HG03175 (cell line): ENCODE measurements around the gene B3GAT2.
A peak's percentile ranks its signal among the peaks of the same experiment; 100 is the strongest.

Experiments used
- ATAC-seq: cut with Tn5 transposase; IDR thresholded peaks from one replicate; pipeline ENCODE4 v1.9.1; 2021; ENCODE audit warnings: mild to moderate bottlenecking, moderate library complexity; ENCODE audit not compliant: unreplicated experiment

B3GAT2 gene

DNA sequence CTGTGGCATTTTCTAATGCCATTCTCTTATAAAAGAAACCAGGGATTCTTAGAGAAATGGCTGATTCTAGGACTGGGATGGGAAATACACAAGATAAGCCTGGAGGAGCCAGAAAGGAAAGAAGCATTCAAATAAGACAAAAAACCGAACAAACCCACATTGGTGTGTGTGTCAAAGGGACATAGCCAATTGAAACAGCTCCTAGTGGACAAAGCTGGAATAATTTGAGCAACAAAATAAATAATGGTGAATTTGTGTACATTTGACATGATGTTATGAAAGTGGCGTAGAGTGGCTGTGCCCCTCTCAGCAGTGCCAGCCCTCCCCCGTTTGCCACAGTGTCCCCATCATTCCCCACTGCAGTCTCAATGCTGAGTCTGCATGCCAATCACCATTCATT, 55.5 kb downstream of the B3GAT2 start:
- no peak for ATAC-seq

DNA sequence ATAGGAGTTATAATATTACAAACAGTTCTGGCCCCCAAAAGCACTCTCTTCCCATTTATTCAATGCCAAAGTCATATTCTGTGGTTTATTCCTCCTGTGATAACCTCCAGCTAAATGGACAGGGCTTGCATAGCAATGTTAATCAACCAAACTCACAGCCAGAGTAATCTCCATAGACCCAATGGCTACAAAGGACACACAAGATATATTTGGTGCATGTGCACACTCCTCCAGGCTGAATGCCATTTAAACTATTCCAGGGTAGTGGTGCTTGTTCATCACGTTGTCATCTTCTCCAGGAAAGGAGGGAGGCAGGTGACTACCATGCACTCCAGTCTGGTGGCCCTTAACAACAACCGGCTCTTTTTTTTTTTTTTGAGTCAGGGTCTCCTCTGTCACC, 56.8 kb downstream of the B3GAT2 start:
- ATAC-seq = no peak

DNA sequence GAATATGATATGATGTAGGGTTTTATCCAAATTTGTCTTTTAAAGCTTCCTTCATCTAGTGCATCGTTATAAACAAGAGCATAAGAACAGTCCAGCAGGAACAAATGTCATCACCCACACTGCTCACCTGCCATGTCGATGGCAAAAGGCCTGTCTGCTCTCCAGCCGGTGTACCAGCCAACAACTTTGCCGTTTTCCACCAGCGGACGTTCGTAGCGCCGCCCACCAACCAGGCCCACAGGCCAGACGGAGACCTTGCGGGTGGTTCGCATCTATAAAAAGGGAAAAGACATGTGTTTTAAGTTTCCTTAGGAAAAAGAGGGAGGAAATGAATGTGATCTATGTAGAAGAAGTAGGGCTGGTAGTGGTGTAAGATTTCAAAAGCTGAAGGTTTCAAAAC, 62.9 kb downstream of the B3GAT2 start:
- ATAC-seq = no peak

DNA sequence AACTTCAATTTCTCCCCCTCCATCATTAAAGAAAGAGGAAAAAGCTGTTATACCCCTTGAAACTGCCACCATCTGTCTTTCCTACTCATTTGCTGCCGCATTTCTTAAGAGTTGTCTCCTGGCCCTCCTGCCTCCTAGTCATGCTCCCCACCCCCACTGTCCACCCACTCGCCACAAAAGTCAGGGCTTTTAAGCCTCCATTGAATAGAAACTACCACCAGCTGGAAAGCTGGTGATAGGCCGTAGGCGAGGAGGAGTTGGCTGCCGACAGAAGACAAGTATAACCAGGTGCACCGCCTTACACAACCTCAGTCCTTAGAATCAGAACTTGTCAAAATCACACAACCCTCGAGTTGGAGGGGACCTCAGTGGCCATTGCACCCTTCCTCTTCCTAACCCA, 67.6 kb downstream of the B3GAT2 start:
- ATAC-seq = no peak

DNA sequence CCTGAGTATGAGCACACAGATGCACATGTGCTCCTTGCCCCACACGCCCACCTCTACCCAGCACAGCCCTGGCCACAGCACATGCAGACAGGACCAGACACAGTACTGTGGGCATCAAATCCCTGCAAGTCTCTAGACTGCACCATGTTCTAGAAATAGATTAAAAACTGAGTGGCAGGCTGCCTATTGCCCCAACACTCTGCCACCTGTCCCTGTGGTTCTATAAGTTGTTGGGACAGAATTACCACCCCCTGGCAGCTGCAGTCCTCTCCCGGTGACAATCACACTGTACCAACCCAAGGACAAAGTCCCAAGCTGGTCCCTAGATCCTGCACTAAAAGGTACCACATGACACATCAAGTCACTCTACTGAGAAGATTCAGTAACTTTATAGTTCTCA, 70.2 kb downstream of the B3GAT2 start:
- ATAC-seq = no peak

DNA sequence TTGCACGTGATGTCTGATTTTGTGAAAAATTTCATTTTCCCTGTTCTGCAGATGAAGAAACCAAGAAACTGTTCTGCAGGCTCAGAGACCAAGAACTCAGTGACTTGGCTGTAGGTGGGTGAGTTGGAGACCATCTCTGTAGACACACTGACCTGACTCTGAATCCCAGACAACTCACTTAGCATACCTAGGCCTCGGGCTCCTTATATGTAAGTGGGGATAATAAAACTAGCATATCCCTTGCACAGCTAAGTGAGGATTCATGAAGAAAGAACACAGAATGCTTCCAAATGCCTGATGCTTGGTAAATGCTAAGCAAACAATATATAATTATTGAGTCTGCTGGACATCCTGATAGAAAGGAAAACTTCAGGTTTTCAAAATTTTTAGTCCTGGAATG, 70.8 kb downstream of the B3GAT2 start:
- ATAC-seq = no peak

DNA sequence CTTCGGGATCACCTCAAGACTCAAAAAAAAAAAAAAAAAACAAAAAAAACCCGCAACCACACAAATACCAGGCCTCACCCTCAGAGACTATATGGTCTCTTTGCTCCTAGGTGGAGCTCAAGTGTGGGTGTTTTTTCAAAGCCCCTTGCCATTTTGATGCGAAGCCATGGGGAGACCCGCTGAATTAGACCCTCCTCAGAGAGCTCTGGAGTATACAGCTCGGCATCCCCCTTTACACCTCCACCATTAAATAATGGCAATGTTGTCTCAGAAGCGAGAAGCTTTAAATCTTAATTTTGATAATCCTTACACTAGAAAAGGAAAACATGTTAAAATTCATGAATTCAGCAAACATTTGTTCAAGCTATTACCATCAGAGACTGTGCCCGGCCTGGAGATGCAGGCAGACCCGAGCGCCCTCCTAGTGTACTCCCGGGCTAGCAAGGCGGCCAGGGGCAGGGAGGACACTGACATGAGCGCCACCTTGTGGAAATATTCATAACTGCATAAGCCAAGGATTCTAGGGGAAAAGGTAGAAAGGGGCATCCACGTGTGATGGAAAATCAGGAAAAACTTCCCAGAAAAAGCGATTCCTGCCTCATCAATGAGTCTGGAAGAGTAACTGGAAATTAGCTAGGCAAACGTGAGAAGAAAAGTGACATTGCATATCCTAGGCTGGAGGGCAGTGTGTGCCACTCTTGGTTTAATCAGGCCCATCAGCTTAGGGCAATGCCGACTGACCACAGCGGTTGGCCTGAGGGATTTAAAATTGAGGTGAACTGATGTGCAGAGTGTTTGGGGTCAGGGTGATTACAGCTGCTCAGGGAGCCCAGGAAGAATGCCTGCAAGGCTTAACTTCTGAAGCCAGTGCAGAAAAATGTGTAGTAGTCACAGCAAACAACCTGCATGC, 72.5 kb downstream of the B3GAT2 start:
- ATAC-seq = peak; percentile 65

DNA sequence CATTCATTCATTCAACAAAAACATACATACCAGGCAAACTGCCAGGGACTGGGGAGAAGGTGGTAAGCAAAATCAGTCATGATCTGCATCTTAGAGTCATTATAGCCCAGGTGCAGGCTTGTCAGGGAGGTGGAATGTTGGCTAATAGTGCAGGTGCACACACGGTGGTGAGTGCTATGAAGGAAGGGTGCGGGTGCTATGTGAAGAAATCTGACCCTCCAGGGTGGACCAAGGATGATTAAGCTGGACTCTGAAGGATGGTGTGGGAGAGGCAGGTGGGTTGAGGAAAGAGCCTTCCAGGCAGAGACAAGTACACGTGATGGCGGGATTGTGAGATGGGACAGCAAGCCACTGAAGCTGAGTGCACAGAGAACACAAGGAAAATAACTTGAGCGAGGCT, 77.4 kb downstream of the B3GAT2 start:
- no peak for ATAC-seq

DNA sequence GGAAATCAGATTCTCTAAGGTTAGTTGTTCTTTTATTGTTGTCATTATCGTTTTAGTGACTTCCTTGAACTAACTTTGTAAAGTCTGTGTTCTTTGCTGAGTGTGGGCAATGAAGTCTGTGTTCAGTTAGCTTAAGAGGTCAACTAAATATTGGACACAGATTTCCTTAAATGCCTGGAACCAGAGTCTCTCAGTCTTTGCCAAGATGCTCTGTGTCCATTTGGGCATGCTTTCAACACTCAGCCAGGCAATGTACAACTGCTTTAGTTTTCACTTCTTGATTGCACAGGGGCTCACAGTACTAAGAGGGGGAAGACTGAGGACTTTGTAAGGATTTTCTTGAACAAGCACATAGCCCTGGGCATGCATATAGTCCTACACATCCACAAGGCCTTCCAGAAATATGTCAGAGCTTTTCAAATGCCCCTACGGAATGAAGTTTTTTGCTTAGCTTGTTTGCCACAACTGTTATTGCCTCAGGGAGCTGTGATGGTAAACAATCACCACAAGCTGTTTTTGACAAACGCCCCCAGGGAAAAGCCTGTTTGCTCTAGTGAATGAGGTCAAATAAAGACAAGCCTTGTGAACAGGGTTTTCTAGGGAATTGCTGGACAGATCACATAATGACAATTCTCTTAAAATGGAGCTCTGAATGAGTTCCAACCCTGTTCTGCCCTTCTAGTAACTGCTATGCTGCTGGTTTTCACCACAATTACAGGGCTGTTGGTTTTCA, 82.5 kb downstream of the B3GAT2 start:
- no peak for ATAC-seq

DNA sequence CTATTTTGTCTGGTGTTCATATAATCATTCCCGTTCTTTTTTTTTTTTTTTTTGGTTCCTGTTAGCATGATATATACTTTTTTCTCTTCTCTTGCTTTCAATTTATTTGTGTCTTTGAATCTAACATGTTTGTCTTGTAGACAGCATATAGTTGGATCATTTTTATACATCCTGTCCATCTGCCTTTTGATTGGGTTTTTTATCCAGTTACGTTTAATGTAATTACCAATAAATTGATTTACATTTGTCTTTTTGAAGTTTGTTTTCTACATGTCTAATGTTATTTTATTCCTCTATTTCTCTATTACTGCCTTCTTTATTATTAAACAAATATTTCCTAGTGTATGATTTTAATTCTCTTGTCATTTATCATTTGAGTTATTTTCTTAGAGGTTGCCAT, 84.4 kb downstream of the B3GAT2 start:
- ATAC-seq = no peak

DNA sequence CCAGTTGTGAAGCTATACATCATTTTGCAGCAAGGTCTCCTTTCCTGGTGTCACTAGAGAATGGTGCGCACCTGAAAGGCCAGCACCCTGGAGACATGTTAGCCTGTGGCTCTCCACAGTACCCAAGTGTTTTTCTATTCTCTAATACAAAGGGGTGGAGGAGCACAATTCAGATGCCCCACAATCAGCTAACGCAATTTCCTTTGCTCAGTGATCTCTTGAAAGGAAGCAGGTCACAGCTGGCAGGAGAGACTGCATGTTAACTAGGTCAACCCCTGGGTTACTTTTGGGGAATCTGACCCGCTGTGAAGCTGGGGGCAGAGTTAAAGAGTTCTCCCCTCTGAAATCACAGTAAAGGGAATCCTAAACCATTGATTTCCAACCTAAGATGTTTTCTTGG, 92.5 kb downstream of the B3GAT2 start:
- ATAC-seq = no peak

DNA sequence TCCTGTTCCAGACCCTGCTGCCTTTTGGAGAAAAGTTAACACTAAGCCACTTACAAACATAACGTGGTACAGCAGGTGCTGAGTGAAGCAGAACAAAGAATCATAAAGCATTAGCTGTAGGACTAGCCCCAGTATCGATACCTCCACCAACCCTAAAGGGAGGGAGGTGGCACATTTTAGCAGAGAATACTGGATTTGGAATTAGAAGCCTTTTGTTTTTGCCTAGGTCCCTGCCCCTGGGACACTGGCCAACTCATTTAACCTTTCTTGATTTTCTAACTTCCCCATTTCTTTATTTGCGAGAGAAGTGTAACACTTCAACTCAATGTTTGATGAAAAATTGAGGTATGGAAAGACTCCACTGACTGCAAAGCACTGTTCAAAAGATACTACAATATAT, 93.5 kb downstream of the B3GAT2 start:
- ATAC-seq = no peak

DNA sequence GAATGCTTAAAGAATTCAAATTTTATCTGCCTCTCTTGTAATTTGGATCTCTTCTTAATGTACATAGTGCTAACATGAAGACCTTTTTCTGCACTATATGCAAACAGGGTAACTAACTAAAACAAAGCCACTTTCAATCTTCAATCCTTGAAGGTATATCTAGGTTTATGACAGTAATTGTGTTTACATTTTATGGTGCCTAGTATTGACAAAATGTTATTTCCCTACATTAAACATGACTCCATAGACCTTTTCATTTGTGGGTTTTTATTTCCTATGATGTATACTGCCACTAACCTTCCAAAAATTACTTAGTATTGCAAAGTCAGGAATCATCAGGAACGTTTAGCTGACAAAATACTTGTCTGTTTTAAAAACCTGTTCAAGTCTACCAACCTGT, 95.9 kb downstream of the B3GAT2 start:
- ATAC-seq = no peak

DNA sequence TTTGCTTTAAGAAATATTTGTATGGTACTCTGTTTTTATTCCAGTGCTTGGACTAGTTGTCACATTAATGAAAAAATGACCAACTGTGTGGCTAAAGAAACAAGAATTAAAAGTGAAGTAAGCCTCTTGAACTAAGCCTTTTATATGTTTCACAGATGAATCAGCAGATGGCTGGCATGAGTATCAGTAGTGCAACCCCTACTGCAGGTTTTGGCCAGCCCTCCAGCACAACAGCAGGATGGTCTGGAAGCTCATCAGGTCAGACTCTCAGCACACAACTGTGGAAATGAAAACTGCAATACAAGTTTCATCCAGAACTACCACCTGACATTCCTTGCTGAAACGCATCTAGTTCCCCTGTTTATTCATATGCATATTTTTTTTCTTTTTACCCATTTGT, 96.8 kb downstream of the B3GAT2 start:
- no peak for ATAC-seq

DNA sequence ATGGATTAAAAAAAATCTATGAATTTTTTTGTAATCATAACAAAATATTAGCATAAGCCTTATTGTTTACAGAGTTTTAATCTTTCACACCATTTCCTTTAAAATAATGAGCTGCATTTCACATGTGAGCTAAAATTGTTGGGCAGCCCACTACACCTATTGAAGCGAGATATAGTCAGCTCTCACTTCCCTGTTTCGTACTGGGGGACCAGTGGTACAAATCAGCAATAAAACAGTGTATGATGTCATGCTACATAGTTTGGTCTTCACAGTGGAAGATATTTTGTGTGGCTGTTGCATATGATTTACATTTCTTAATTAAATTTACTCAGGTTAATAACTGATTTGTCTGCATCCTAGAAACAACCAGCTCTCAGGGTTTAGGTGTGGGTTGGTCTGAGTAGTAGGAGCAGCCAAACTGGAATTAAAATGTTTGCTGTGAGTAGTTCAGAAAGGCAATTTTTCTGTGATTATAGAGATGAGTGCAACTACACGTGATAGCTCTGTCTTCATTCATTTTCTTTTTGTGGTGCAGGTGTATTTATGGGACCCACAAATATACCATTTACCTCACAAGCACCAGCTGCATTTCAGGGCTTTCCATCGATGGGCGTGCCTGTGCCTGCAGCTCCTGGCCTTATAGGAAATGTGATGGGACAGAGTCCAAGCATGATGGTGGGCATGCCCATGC, 99.3 kb downstream of the B3GAT2 start:
- ATAC-seq = peak; percentile 100

DNA sequence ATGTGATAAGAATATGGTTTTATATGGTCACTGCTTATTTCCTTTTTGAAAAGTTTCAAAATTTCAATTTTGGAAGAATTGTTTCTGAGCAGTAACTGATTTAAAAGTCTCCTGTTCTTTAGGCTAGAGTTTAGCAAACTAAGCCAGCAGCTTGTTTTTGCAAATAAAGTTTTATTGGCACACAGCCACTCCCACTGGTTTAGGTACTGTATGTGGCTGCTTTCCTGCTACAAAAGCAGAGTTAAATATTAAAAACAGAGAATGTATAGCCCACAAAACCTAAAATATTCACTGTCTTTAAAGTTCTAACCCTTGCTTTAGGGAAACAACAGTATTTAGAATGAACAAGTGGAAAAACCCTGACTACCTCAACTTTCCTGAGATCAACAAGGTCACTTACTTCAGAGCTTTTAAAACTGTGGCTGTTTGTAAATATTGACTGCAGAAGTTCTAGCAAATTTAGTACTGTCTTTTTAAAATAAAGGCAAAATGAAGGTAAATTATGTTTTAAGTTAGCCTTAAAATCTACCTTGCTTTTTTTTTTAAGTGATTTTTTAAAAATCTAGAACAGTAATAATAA, 104.1 kb downstream of the B3GAT2 start:
- no peak for ATAC-seq

DNA sequence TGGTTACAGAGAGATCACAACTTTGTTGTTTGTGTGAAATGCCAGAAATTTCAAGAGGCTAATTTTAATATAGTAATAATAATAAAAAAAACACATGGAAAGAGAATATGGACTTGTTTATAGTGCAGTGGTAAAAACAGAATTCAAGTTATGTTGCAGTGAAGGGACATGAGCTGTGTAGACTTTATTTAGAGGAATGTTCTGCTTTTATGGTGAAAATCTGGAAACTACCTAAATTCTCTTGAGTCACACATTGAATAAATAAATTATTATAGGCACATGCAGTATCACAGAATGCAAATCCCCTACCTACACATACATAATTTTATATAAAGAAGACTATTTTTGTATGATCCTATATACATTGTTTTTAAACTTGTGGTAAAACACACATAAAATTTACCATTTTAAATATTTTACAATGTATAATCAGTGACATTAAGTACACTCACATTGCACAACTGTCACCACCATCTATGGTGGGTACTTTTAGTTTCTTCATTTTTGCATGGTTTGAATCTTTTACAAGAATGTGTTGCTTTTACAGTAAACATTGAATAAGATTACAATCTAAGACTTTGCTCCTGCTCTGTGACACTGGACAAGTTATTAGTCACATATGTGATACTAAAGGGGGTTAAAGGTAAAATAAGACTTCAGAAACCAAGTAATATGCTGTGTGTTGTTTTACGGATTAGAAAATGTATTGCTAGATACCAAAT, 107.4 kb downstream of the B3GAT2 start:
- no peak for ATAC-seq

DNA sequence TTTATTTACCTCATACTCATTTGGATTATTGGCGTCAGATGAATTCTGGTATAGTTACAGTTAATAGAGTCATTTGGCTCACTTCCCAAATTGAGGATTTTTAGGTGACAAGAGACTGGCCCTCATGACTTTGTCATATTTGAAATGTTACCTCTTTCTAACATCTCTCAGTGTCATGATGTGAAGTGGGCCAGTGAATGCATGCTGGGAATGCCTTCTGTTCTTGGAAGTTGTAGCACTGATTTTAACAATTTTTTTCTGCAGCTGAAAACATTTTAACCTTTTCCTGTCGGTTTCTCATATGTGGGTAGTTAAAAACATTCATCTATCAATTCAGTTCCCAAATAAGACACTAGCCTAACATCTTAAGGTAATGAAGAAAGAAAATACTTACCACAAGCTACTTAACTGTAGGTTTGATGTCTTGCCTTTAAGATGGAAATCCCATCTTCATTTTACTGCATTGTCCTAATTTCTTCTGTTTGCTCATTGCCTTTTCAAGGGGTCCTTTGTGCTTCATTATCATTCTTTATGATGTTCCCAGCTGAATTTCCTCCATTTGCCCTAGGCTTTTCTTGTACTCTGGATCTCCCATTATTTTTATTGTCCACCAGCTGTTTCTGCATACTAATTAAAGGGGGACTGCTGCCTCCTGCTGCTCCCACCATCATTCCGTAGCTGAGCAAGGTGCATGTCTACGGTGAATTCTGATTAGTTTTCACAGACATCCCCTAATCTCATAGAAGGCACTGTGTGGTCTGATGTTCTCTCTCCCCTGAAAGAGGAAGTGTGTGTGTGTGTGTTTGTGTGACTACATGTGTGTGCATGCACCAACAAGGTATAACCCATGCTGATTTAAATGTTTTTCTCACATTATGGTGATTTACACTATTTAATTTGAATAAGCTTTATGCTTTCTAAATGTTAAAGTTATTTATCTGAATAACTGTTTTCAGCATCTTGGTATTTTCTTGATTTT, 109.5 kb downstream of the B3GAT2 start:
- ATAC-seq = no peak

DNA sequence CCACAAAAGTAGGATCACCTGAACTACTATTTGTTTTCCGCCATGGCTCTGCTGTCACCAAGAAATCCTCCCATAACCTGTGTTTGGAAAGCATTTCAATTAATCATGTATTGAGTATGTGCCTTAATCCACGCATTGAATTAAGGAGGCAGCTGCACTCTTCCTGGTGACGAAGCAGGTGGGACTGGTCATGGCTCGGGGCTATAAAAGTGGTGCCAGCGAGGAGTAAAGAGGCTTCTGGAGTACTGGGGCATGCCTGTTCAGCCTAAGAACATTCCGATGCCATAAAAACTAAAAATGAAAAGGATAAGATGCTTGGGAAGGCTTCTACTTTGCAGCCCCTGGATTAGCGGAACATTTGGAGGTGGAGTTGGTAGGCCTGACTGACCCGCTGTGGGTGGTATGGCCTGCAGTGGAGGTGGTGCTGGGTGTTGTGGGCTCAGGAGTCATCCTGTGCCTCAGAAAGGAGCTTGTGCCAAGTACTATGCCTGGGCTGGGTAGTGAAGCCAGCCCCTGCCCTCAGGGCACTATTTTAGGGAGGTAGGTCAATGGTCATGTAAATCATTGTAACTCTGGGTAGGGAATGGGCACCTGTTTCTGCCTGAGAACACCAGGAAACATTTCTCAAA, 110.5 kb downstream of the B3GAT2 start:
- no peak for ATAC-seq
